GM19468 (cell line): ENCODE results near the gene CRYZL1.
"Not testable (repeated sequence)": the region's sequence is repeated elsewhere in the genome, so short reads cannot be mapped to it uniquely, and the experiment has no call there.

ENCODE experiments used
- ATAC-seq: cut with Tn5 transposase; IDR thresholded peaks from one replicate; pipeline ENCODE4 v1.9.1; 2021; ENCODE audit warnings: mild to moderate bottlenecking, moderate library complexity, moderate number of reproducible peaks; ENCODE audit not compliant: unreplicated experiment; ENCODE audit errors: extremely low read depth

CRYZL1 gene

DNA sequence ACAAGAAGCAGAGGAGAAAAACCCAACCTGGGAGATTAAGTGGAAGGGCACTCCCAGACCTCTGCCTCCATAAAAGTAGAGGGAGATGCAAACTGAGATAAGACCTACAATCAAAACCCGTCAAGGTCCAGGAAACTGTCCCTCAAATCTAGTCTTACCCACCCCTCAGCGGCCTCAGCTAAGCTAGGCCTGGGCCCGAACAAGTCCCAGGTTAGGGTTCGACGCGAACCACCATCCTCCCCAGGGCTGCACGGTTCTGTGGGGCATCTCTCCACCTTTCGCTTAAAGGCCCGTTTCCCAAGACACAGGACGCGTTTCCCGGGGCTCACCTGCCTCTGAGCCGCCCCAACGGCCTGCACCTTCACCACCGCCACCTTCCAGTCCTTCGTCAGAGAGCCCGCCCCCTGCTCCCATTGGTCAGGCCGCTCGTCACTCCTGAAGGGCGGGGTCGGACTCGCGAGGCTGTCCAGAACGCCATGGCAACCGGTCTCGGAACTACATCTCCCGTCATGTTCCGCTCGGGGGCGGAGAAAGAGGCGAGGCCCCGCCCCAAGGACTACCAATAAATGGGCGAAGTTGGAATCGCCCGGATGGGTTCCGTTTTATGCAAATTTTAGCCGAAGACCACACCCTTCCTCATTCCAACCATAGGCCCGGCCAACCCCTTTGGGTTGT, at the start of gene CRYZL1:
Gene CRYZL1, minus strand, starts transcription at position 390 of the 675 bp plus-strand sequence. CDS start 10,190 bp downstream, outside the sequence.
- ATAC-seq: peak; percentile 89

GRCh38 chr21:33690874-33691273, 49.3 kb upstream of the CRYZL1 start:
- no peak for ATAC-seq

DNA sequence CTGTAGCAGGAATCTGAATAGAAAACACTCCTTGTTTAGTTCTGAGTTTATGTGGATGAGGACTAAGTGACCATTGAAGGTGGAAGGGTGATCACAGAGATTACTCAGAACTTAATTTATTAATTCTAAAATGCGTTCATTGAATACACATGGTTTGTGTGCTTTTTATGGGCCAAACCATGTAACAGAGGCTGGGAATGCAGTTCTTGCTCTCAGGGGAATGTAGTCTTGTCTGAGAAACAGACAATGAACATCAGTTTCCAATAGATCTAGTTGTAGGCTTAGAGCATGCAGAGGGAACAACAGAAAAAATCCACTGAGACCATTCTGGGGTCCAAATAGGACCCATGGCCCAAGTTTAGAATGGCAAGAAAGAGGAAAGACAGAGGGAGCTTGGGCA, 46.8 kb upstream of the CRYZL1 start:
- no peak for ATAC-seq

DNA sequence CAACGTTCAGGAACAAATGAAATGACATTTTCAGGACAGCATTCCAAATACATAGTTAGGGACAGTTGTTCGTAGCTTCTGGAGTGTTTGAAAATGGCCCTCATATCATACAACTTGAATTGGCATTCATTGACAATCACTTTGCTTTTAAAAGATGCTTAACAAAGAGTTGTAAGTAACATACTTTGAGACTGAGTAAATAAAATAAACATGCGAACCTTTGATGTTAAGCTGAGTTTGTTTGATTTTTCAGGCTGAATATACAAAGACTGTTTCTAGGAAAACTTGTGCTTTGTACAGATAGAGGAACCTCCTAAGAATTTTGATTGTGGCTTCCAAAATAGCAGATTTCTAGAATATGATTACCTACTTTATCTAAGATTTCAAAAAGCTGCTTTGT, 46.1 kb upstream of the CRYZL1 start:
- no peak for ATAC-seq

DNA sequence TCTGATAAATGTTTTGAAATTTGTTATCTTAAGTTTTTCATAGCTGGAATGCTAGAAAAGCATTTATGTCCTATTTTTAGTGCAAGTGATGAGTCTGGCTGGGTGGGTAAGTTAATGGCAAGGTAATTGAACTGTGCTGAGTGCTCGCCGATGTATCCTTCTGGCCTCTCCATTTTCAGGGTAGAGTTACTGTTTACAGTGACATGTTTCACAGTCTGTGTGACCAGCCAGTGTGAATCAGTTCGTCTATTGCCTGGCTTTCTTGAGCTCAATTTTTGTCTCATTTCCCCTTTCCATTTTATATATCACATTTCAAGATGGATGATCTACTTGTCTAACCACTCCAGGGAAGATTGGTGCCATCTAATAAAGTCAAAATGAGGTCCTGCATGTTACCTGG, 44.8 kb upstream of the CRYZL1 start:
- ATAC-seq: no peak

- ATAC-seq: no peak
Measured at GRCh38 chr21:33685613-33686197, 44.2 kb upstream of the CRYZL1 start.

GRCh38 chr21:33684923-33685560, 43.5 kb upstream of the CRYZL1 start:
- ATAC-seq: no peak

DNA sequence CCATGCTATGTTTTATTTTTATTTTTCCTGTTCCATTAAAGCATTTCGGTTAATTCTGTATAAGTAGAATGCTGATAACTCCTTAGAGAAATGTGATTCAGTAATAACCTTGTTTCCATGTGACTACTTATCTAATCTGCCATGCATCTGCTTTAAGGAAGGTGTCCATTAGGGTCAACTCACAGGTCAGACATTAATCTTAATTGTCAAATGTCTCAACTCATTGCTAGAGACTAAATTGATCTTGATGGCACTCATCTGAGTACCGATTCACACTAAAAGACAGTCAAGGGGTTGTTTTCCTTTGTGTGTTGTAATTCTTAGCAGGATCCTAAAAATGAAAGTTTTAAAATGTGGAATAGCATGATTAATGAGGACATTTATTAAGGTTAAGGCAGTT, 42.5 kb upstream of the CRYZL1 start:
- no peak for ATAC-seq

DNA sequence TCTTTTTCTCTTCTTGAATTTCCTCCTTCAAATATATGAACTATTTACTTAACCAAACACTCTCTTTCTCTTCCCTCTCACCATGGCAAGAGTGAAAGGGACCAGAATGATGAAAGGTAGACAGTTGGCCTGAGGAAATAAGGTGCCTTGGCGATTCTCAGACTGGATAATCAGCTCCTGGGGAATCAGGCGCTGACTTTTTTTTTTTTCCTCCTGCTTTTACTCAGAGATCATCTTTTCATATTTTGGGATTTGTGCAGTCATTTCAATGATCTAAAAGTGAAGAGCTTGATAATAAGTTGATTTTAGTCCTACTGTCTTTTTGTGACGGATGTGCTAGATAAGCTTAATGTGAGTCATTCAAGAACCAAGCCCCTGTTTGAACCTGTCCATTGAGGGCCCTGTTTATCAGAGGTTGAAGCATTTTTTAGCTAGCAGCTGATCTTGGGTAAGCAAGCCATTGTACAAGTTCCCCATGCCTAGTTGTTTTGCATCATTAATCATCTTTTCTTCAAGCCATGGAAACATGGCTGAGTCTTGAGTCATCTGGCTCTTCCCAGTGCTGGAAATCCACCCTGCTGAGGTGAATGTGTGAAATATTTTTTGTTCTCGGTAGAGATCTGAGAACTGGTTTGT, 41.6 kb upstream of the CRYZL1 start:
- ATAC-seq: no peak

DNA sequence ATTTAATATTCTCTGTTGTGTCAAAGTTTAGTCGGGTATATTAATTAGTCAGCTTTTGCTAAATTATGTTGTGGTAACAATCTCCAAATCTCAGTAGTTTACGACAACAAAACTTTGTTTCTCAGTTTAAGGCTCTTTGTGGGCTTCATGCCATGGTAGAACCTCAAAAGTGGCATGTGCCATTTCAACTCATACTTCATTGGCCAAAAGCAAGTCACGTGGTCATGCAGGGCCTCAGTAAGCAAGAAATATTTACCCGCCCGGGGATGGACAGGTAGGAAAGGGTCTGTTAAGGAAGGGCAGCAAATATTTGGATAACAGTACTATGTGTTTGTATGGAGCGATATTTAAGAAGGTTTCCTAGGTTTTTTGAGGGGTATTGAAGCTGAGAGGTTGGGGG, 39.3 kb upstream of the CRYZL1 start:
- no peak for ATAC-seq

DNA sequence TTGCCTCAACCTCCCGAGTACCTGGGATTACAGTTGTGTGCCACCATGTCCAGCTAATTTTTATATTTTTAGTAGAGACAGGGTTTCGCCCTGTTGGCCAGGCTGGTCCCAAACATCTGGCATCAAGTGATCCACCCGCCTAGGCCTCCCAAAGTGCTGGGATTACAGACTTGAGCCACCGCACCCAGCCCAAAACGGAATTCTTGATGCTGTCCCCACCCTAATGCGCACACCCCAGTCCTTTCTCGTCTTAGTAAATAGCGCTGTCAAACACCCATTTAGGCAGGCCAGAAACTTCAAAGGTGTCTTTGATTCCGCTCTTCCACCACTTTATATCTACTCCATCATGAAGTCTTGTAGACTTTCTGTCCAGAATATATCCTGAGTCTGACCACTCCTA, 35.9 kb upstream of the CRYZL1 start:
- ATAC-seq: no peak

DNA sequence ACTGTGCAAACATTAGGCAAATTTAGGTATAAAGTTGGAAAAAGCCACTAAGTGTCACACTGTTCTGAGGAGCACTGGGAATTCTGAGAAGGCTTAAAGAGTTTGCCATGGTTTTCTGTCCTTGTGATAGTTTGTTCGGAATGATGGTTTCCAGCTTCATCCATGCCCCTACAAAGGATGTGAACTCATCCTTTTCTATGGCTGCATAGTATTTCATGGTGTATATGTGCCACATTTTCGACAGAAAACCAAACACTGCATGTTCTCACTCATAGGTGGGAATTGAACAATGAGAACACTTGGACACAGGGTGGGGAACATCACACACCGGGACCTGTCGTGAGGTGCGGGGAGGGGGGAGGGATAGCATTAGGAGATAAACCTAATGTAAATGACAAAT, 35.1 kb upstream of the CRYZL1 start:
- not testable (repeated sequence) for ATAC-seq

- ATAC-seq: no peak
Measured at GRCh38 chr21:33674226-33674625, 32.7 kb upstream of the CRYZL1 start.

DNA sequence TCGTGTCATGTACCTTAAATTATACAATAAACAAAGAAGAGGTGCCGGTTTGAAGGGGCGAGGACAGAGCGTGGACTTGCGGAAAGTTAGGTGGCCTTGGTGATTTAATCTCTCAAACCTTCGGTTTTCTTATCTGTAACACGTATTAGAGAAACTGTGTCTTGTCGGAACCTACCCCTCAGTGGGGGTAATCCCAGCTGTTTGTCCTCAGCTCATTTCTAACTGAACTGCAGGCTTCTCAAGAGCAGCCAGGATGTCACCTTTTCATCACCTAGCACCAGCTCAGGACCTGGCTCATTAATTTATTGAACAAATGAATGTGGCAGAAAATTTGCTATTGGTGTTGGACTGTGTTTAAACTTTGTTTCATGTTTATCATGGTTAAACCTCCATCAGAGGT, 31.9 kb upstream of the CRYZL1 start:
- ATAC-seq: no peak

DNA sequence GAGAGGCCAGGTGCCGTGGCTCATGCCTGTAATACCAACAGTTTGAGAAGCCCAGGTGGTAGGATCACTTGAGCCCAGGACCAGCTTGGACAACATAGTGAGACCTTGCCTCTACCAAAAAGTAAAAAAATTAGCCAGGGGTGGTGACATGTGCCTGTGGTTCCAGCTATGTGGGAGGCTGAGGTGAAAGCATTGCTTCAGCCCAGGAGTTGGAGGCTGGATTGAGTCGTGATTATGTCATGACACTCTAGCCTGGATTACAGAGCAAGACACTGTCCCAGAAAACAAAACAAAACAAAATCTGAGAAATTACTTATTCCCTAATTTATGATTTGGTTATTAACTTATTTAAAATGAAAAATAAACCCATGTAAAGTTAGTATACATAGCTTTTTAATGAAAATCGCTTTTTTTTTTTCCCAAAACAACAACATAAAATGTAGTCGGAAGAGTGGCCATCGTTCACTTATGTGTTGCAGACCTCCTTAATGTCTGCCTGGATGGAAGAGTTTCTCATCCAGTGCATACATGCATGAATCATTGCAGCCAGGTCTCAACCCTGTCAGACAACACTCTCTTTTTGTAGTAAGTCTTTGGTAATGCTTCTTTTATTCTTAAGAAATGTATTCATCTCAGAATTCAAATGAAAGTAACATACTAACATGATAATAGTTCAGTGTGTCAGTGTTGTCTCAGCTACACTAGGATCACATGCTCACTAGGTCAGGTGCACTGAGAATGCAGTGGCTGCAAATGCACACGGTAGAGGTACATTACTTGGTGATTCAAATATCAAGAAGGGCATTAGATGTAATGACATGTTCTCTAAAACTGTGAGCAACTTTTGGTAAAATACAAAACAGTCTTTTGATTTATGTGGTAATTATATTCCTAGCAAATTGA, 28.8 kb upstream of the CRYZL1 start:
- no peak for ATAC-seq

- no peak for ATAC-seq
Measured at GRCh38 chr21:33668620-33669019, 27.1 kb upstream of the CRYZL1 start.

- ATAC-seq: no peak
Measured at GRCh38 chr21:33668180-33668579, 26.6 kb upstream of the CRYZL1 start.

DNA sequence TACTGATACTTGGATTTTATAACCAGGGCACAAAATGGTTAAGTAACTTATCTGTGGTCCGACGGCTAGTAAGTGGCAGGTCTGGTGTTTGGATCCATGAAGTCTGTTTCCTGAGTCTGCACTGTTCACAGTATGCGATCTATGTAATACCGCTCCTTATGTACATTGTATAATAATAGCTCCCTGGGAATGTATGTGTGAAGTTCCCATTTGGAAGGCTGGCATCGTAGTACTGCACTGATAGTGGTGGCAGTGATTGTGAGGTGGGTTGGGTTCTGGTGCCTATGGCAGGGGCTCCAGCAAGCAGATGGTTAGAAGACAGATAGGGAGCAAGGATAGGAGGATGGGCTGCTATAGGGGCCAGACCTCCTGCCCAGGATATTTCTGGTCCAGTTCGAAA, 26.1 kb upstream of the CRYZL1 start:
- ATAC-seq: no peak

- ATAC-seq: no peak
Measured at GRCh38 chr21:33666153-33666552, 24.6 kb upstream of the CRYZL1 start.

GRCh38 chr21:33664135-33664534, 22.6 kb upstream of the CRYZL1 start:
- ATAC-seq: no peak
